Measurements from ENCODE around the gene KRTAP15-1. TPM values are rescaled to one million over a fixed set of nuclear protein-coding genes. Genes with fewer than 3 reads are reported as not detected.

Gene KRTAP15-1
- total and polyA plus RNA-seq, 2 experiments from 2014 or later = not detected

GRCh38 chr21:30447056-30447455 is 7.0 kb downstream of the KRTAP15-1 start:
- H3F3A ChIP-seq (ENCODE audit: insufficient read depth) = no peaks in the 10 kb centered on the region
- H2AFZ ChIP-seq = no peak overlapping the region
- H4K20me1 ChIP-seq (ENCODE audit: insufficient read depth) = no peaks in the 10 kb centered on the region
- H3K9me2 ChIP-seq (ENCODE audit: insufficient read depth) = no peaks in the 10 kb centered on the region
- no peaks in the 10 kb centered on the region for H3K79me2 ChIP-seq (ENCODE audit: insufficient read depth)
- H3K9me3 ChIP-seq (ENCODE audit: low read depth) = no peaks in the 10 kb centered on the region
- no peaks in the 10 kb centered on the region for H3K27me3 ChIP-seq (replicated peaks; ENCODE audit: insufficient read depth)
- H3K4me1 ChIP-seq (ENCODE audit: insufficient read depth) = no peaks in the 10 kb centered on the region
- in situ Hi-C loops (cut with MboI) = no loop called here
- DNase-seq = no peak
- H3K4me3 ChIP-seq = no peak overlapping the region
- no peak overlapping the region for H3K27ac ChIP-seq
- 11 to 12% methylated on average over 4 of the region's 4 CpGs for WGBS, 2 experiments (ENCODE audit: low coverage in 1 of 2, low lambda C conversion rate in 2 of 2, missing lambda C conversion rate in 2 of 2)
- TF ChIP-seq EZH2phosphoT487 (IDR thresholded peaks at IDR 0.05; ENCODE audit: insufficient read depth, low read depth) (no peak), EZH2 (IDR thresholded peaks at IDR 0.05; ENCODE audit: insufficient read depth, poor library complexity, severe bottlenecking) (no peak)
- no peaks in the 10 kb centered on the region for H3K36me3 ChIP-seq (ENCODE audit: low read depth)
- H3K4me2 ChIP-seq (ENCODE audit: unreplicated experiment) = no peak overlapping the region
- H3K9ac ChIP-seq = no peak overlapping the region

DNA sequence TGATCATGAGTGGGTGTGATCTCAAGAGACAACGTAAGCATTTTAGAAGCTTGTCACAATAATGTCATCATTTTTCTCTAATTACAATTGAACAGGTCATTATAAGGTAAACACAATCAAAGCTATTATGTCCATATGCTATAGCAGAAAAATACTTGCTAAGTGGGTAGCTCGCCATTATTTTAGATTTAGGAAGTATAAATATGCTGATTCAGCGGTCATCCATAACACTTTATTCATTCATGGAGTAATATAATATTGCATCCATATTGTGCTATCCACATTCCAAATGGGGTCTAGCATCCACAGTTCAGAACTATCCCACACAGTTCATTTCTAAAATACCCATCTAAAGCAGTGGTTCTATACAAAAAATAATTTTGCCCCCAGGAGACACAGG is 8.4 kb downstream of the KRTAP15-1 start:
- 28 to 37% methylated on average over 3 of the region's 3 CpGs for whole genome bisulfite sequencing, 2 experiments (ENCODE audit: low coverage in 1 of 2, low lambda C conversion rate in 2 of 2, missing lambda C conversion rate in 2 of 2)
- DNase-seq = no peak
- H3F3A ChIP-seq (ENCODE audit: insufficient read depth) = no peaks in the 10 kb centered on the region
- no peaks in the 10 kb centered on the region for H3K9me2 ChIP-seq (ENCODE audit: insufficient read depth)
- no peaks in the 10 kb centered on the region for H3K36me3 ChIP-seq (ENCODE audit: low read depth)
- no peaks in the 10 kb centered on the region for H3K4me1 ChIP-seq (ENCODE audit: insufficient read depth)
- H3K4me2 ChIP-seq (ENCODE audit: unreplicated experiment) = no peak overlapping the region
- no peaks in the 10 kb centered on the region for H3K79me2 ChIP-seq (ENCODE audit: insufficient read depth)
- H2AFZ ChIP-seq = no peak overlapping the region
- H3K4me3 ChIP-seq = no peak overlapping the region
- no peak overlapping the region for H3K9ac ChIP-seq
- in situ Hi-C loops (cut with MboI) = no loop called here
- no peak for TF ChIP-seq EZH2phosphoT487 (IDR thresholded peaks at IDR 0.05; ENCODE audit: insufficient read depth, low read depth)
- TF ChIP-seq EZH2 (IDR thresholded peaks at IDR 0.05; ENCODE audit: insufficient read depth, poor library complexity, severe bottlenecking) = no peak
- no peaks in the 10 kb centered on the region for H3K9me3 ChIP-seq (ENCODE audit: low read depth)
- H3K27ac ChIP-seq = no peak overlapping the region
- H3K27me3 ChIP-seq (replicated peaks; ENCODE audit: insufficient read depth) = no peaks in the 10 kb centered on the region
- H4K20me1 ChIP-seq (ENCODE audit: insufficient read depth) = no peaks in the 10 kb centered on the region

DNA sequence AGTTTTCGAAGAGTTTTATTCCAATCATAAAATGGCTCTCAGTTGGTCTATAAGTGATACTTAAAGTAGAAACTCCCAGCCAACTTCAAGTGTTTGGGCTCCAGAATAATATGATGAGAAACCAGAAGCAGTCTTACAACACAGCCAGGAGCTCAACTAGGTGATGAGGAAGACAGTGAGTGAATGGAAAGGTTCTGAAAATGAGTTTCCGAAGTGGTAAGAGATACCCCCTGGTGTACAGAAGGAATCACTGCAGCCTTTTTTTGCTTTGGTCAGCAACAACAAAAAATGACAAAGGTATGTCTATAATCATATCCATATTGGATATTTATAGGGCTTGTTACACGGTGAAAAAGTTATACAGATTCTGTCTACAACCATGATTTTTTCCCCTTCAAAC is 23.6 kb downstream of the KRTAP15-1 start:
- H3K79me2 ChIP-seq (ENCODE audit: insufficient read depth) = no peaks in the 10 kb centered on the region
- H3K4me2 ChIP-seq (ENCODE audit: unreplicated experiment) = no peak overlapping the region
- no peaks in the 10 kb centered on the region for H3K4me1 ChIP-seq (ENCODE audit: insufficient read depth)
- TF ChIP-seq EZH2phosphoT487 (IDR thresholded peaks at IDR 0.05; ENCODE audit: insufficient read depth, low read depth) (no peak), EZH2 (IDR thresholded peaks at IDR 0.05; ENCODE audit: insufficient read depth, poor library complexity, severe bottlenecking) (no peak)
- 8 to 20% methylated on average over 3 of the region's 3 CpGs for WGBS, 2 experiments (ENCODE audit: low coverage in 1 of 2, low lambda C conversion rate in 2 of 2, missing lambda C conversion rate in 2 of 2)
- in situ Hi-C loops (cut with MboI) = no loop called here
- H2AFZ ChIP-seq = no peak overlapping the region
- H3K9me2 ChIP-seq (ENCODE audit: insufficient read depth) = no peaks in the 10 kb centered on the region
- H4K20me1 ChIP-seq (ENCODE audit: insufficient read depth) = no peaks in the 10 kb centered on the region
- no peak for DNase-seq
- no peaks in the 10 kb centered on the region for H3F3A ChIP-seq (ENCODE audit: insufficient read depth)
- no peaks in the 10 kb centered on the region for H3K27me3 ChIP-seq (replicated peaks; ENCODE audit: insufficient read depth)
- peaks cover 5% of the 10 kb centered on the region for H3K9me3 ChIP-seq (ENCODE audit: low read depth)
- H3K36me3 ChIP-seq (ENCODE audit: low read depth) = no peaks in the 10 kb centered on the region
- no peak overlapping the region for H3K4me3 ChIP-seq
- H3K27ac ChIP-seq = no peak overlapping the region
- H3K9ac ChIP-seq = no peak overlapping the region

DNA sequence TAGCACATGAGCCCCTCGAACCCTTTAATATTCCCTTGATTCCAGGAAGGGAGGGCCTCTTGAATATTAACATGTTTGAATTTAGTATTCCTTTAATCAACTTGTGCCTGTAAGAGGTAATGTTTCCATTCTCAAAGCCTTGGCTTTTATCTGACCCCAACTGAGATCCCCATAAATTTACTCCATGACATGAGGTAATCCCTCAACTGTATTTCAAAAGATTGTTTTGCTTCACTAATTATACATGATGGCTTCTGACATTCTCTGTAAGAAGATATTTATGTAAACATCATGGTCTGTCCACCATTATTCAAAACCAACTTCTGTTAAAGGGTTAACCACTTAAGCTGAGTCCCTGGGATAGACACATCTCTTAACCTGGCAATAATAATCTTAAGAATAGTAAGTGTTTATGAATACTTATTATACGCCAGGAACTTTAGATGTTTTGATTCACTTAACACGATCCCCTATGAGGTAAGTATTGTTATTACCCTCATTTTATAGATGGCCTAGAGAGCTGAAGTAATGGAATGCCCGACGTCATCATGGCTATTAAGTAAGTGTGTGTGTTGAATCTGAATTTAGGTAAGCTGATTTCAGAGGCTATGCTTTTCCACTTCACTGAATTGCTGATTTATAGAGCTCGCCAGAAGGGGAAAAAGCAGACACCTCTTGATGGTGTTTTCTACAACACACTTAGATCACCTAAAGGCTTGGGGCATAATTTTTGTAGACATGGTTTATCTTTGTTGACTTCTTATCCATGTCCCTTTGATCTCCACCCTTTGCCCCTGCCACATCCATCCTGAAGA is 29.0 kb downstream of the KRTAP15-1 start:
- Histone ChIP-seq H2AFZ (no peak overlapping the region), H3K4me2 (ENCODE audit: unreplicated experiment) (no peak overlapping the region), H3K36me3 (ENCODE audit: low read depth) (no peaks in the 10 kb centered on the region), H3K27me3 (replicated peaks; ENCODE audit: insufficient read depth) (no peaks in the 10 kb centered on the region), H4K20me1 (ENCODE audit: insufficient read depth) (no peaks in the 10 kb centered on the region), H3K27ac (no peak overlapping the region), H3K79me2 (ENCODE audit: insufficient read depth) (no peaks in the 10 kb centered on the region), H3F3A (ENCODE audit: insufficient read depth) (no peaks in the 10 kb centered on the region), H3K9ac (no peak overlapping the region), H3K4me1 (ENCODE audit: insufficient read depth) (no peaks in the 10 kb centered on the region), H3K9me2 (ENCODE audit: insufficient read depth) (no peaks in the 10 kb centered on the region), H3K9me3 (ENCODE audit: low read depth) (no peaks in the 10 kb centered on the region), H3K4me3 (no peak overlapping the region)
- in situ Hi-C loops (cut with MboI) = no loop called here
- 1 to 3% methylated on average over 6 of the region's 6 CpGs for WGBS, 2 experiments (ENCODE audit: low coverage in 1 of 2, low lambda C conversion rate in 2 of 2, missing lambda C conversion rate in 2 of 2)
- TF ChIP-seq EZH2phosphoT487 (IDR thresholded peaks at IDR 0.05; ENCODE audit: insufficient read depth, low read depth) (no peak), EZH2 (IDR thresholded peaks at IDR 0.05; ENCODE audit: insufficient read depth, poor library complexity, severe bottlenecking) (no peak)
- no peak for DNase-seq

Measured in GM23248 (cell line).